GM12878 (cell line): ENCODE measurements around the gene TXNL4A. TPM values are rescaled to one million over a fixed set of nuclear protein-coding genes. Genes with fewer than 3 reads are reported as not detected.

Experiments
- ATAC-seq: fragments of 200-7000 bp; cut with Tn5 transposase; 3 replicates; pipeline ENCODE4 v1.9.1; 2020; ENCODE audit warnings: mild to moderate bottlenecking, moderate library complexity
- BruUV-seq: library from RNA; stranded (reverse); fragments of 400-500 nt; replicated peaks from 2 replicates; lab custom pipeline; 2021; lab: Mats Ljungman, UMichigan
- CTCF ChIA-PET: fragments of 300-600 bp; sonication (Branson Sonifier 250); formaldehyde crosslinking; extraction: SDS; loops from one replicate; lab custom pipeline; 2021; ENCODE audit warnings: inconsistent platforms; lab: Yijun Ruan, JAX
- POLR2A ChIA-PET: fragments of 350-600 bp; formaldehyde crosslinking; extraction: SDS; loops from one replicate; lab custom pipeline; 2021; ENCODE audit warnings: inconsistent platforms; lab: Charles Lee
- RAD21 ChIA-PET: fragments of 300-600 bp; sonication (Branson Sonifier 250); formaldehyde crosslinking; loops from one replicate; lab custom pipeline; 2023; ENCODE audit warnings: antibody characterized with exemption; ENCODE audit not compliant: unreplicated experiment; lab: Charles Lee
- SMC1A ChIA-PET: fragments of 300-600 bp; sonication (Branson Sonifier 250); formaldehyde crosslinking; loops from one replicate; lab custom pipeline; 2023; ENCODE audit not compliant: unreplicated experiment, uncharacterized antibody; lab: Charles Lee
- DNase-seq: peaks from one replicate; pipeline ENCODE4 v3.0.0-alpha.2; 2011; ENCODE audit warnings: low read depth, low spot score
- FAIRE-seq: peaks from 3 replicates; lab custom pipeline; 2011; peaks lifted over from hg19 to GRCh38; lab: Jason Lieb, UNC
- H2AFZ ChIP-seq: 2 replicates; pipeline ENCODE4 v1.6.0; 2011; ENCODE audit warnings: low read depth, low read length, control low read depth; ENCODE audit not compliant: control insufficient read depth
- H3K27ac ChIP-seq: 2 replicates; pipeline ENCODE4 v1.5.1; 2011; ENCODE audit warnings: control low read depth; ENCODE audit not compliant: control insufficient read depth, insufficient read depth
- H3K27me3 ChIP-seq, 2 experiments: replicated peaks in 1 of 2; 2 replicates each; pipeline versions ENCODE4 v1.6.0 to v1.6.1; 2011; ENCODE audit warnings: low read length in 1 of 2; ENCODE audit not compliant: control insufficient read depth in 2 of 2, insufficient read depth in 2 of 2
- H3K36me3 ChIP-seq, 2 experiments: 2 replicates each; pipeline ENCODE4 v1.5.1; 2011; ENCODE audit warnings: low read length in 1 of 2; ENCODE audit not compliant: control insufficient read depth in 2 of 2, insufficient read depth in 2 of 2
- H3K4me1 ChIP-seq: 2 replicates; pipeline ENCODE4 v1.6.1; 2011; ENCODE audit warnings: mild to moderate bottlenecking, low read length, moderate library complexity, mixed read lengths; ENCODE audit not compliant: control insufficient read depth, insufficient read depth
- H3K4me2 ChIP-seq: 2 replicates; pipeline ENCODE4 v1.6.0; 2011; ENCODE audit warnings: control low read depth; ENCODE audit not compliant: control insufficient read depth, insufficient read depth
- H3K4me3 ChIP-seq: fragments of 200-600 bp; sonication (generic); 2 replicates; pipeline ENCODE4 v1.5.1; 2016
- H3K79me2 ChIP-seq: 2 replicates; pipeline ENCODE4 v1.6.0; 2011; ENCODE audit warnings: low read length; ENCODE audit not compliant: control insufficient read depth, insufficient read depth
- H3K9ac ChIP-seq: 2 replicates; pipeline ENCODE4 v1.8.0; 2011; ENCODE audit warnings: low read length, control low read depth, mixed read lengths; ENCODE audit not compliant: control insufficient read depth, insufficient read depth
- H3K9me3 ChIP-seq: replicated peaks from 3 replicates; pipeline ENCODE4 v1.5.1; 2011; ENCODE audit warnings: mild to moderate bottlenecking, low read length; ENCODE audit not compliant: control insufficient read depth, insufficient read depth
- H4K20me1 ChIP-seq: 2 replicates; pipeline ENCODE4 v1.6.0; 2011; ENCODE audit not compliant: control insufficient read depth, insufficient read depth
- CBX5 ChIP-seq: sonication (generic); IDR thresholded peaks from 2 replicates; pipeline ENCODE4 v1.6.1; 2016; ENCODE audit warnings: low read depth, moderate library complexity, mild to moderate bottlenecking, inconsistent platforms
- IKZF1 ChIP-seq: fragments of 450-650 bp; conservative IDR thresholded peaks from 2 replicates; pipeline ENCODE4 v1.6.1; 2017; ENCODE audit warnings: antibody characterized with exemption, mild to moderate bottlenecking
- IKZF2 ChIP-seq, 2 experiments: fragments of 450-650 bp; IDR thresholded peaks; 2 replicates each; pipeline ENCODE4 v1.6.1; 2017; ENCODE audit warnings: mild to moderate bottlenecking in 2 of 2, moderate library complexity in 2 of 2
- POLR2AphosphoS5 ChIP-seq: IDR thresholded peaks from 2 replicates; pipeline ENCODE4 v1.6.1; 2011; ENCODE audit warnings: mild to moderate bottlenecking, low read length, inconsistent platforms
- SIX5 ChIP-seq: IDR thresholded peaks from 2 replicates; pipeline ENCODE4 v1.6.1; 2011; ENCODE audit warnings: mild to moderate bottlenecking, low read depth, low read length, moderate library complexity; ENCODE audit not compliant: severe bottlenecking
- TAF1 ChIP-seq: IDR thresholded peaks from 2 replicates; pipeline ENCODE4 v1.6.1; 2011; ENCODE audit warnings: mild to moderate bottlenecking, low read depth, low read length, borderline replicate concordance
- USF1 ChIP-seq: IDR thresholded peaks from 2 replicates; pipeline ENCODE4 v1.6.1; 2011; ENCODE audit warnings: borderline replicate concordance, low read depth, mild to moderate bottlenecking, moderate library complexity, mixed read lengths, low read length; ENCODE audit not compliant: insufficient read depth; ENCODE audit errors: extremely low read length
- ZNF24 ChIP-seq: fragments of 450-650 bp; IDR thresholded peaks from 2 replicates; pipeline ENCODE4 v1.6.1; 2017; ENCODE audit warnings: antibody characterized with exemption, mild to moderate bottlenecking
- WGBS: methylation state at CpG from one replicate; pipeline ENCODE4 v1.1.6; 2016; ENCODE audit warnings: low lambda C conversion rate; ENCODE audit not compliant: insufficient replicate concordance, insufficient coverage; ENCODE audit errors: missing lambda C conversion rate; 5-methylcytosine and 5-hydroxymethylcytosine counted together
- in situ Hi-C: fragments of 300-500 bp; cut with MboI; formaldehyde crosslinking; loops from 9 replicates; pipeline ENCODE4 v1.14.3; 2018; ENCODE audit warnings: mixed read lengths
- intact Hi-C: fragments of 100-400 bp; cut with micrococcal nuclease; formaldehyde crosslinking; loops from one replicate; pipeline ENCODE4 v1.14.2; 2022; ENCODE audit not compliant: unreplicated experiment
- polyA plus RNA-seq, 11 experiments: library from polyadenylated mRNA; depleted of rRNA in 4 of 11; unstranded in 6 of 11; stranded (reverse) in 5 of 11; fragments of >200 nt; fragmentation: Nextera tagmentation in 4 of 11; fragmentation: Illumina TruSeq in 1 of 11; extraction: Ambion mirVana in 4 of 11; extraction: Trizol in 1 of 11; gene quantifications; 1 replicate in 1 of 11; 2 replicates in 10 of 11; pipeline versions ENCODE4 v1.2.1 to v1.2.3, GENCODE V29; 2011 to 2016; ENCODE audit warnings: inconsistent platforms in 2 of 11, missing spikeins in 2 of 11, low read depth in 1 of 11
- total RNA-seq, 4 experiments: library from RNA; depleted of rRNA in 3 of 4; stranded (reverse); fragments of >200 nt in 3 of 4; fragmentation: Illumina TruSeq in 1 of 4; extraction: Trizol in 1 of 4; gene quantifications; 2 replicates each; pipeline versions ENCODE4 v1.2.1 to v1.2.3, GENCODE V29; 2013 to 2021
- TF ChIP-seq, protein P1 (sequence below): fragments of 150-350 bp; IDR thresholded peaks from 2 replicates; pipeline ENCODE4 v1.6.1; 2016; ENCODE audit warnings: low read depth, low read length

The TXNL4A gene
- total and polyA plus RNA-seq, 10 of the 15 experiments (the other 5 are each of a cell fraction or from before 2014, with no cell fraction given) = 38.4 to 329 (median 128) TPM

- no peak for ATAC-seq
- 41% methylated on average over 5 of the region's 5 CpGs for whole genome bisulfite sequencing
- in situ Hi-C loops = no loop called here
- ChIA-PET POLR2A (interaction anchor here (1.1 kb wide), 1 partner anchor 17 kb away, joined by 3 read pairs; no protein-coding TSS in a partner anchor), SMC1A (no interaction called here), CTCF (no interaction called here), RAD21 (no interaction called here)
- no peak overlapping the region for H2AFZ ChIP-seq
- H3K27ac ChIP-seq = no peak overlapping the region
- no peak for FAIRE-seq
- no peaks in the 10 kb centered on the region for H4K20me1 ChIP-seq
- H3K4me1 ChIP-seq = no peaks in the 10 kb centered on the region
- BruUV-seq = no TSS peak
- H3K27me3 ChIP-seq = no peaks in the 10 kb centered on the region
- H3K9me3 ChIP-seq = no peaks in the 10 kb centered on the region; the same call in 2 of the 3 replicates
- no peaks in the 10 kb centered on the region for H3K36me3 ChIP-seq
- no peak overlapping the region for H3K4me2 ChIP-seq
- intact Hi-C loops = no loop called here
- DNase-seq = no peak
- no peak for TF ChIP-seq CBX5
- TF ChIP-seq TAF1 = no peak
- H3K79me2 ChIP-seq = no peaks in the 10 kb centered on the region
- H3K9ac ChIP-seq = no peak overlapping the region
- H3K4me3 ChIP-seq = no peak overlapping the region
Measured at GRCh38 chr18:80010551-80010906, 22.2 kb upstream of the TXNL4A start.

DNA sequence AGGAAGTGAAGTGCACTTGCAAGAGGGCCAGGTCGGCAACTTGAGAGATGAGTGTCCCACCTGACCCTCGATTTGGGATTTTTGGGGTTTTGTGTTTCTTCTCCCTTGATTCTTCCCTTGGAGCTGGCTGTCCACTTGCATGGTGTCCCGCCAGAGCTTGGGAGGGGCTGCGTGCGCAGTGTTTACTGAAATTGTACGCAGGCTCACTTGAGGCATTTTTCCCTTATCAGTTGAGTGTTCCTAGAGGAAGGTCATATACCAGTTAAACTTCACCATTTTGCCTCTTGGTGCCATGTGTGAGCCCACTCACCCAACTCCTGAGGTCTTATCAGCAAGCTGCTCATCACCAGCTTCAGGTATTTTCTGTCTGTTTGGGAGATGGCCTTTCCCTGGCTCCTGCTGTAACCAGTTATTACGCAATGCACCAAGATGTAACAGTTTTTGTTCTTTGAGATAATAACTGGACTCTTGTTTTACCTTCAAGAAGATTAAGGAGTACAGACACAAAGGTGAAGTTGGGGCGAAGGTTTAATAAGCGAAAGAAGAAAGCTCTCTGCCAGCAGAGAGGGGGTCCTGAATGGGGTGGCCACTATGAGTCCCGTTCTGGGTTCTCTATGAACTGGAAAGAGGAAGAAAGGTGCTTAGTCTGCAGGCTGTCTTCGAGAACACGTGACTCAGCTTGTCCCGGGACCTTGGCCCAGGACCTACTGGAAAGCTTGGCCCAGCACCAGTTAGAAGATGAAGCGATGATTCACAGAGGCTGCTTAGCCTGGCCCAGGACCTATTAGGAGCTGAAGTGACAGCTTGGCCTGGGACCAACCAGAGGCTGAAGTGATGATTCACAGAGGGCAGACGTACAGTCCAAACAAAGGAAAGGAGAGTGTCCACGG lies 21.5 kb upstream of the TXNL4A start:
- Histone ChIP-seq H3K4me1 (no peaks in the 10 kb centered on the region), H3K9ac (no peak overlapping the region), H3K27me3 (no peaks in the 10 kb centered on the region), H4K20me1 (no peaks in the 10 kb centered on the region)
- ChIA-PET POLR2A (interaction anchor here (1.1 kb wide), 1 partner anchor 16 kb away, joined by 3 read pairs; no protein-coding TSS in a partner anchor), CTCF (no interaction called here)
- ATAC-seq = no peak
- no TSS peak for BruUV-seq
- TF ChIP-seq IKZF2 (IDR thresholded peaks at IDR 0.05) (no peak), SIX5 (no peak), POLR2AphosphoS5 (no peak), ZNF24 (no peak), IKZF1 (no peak), USF1 (no peak)
- TF ChIP-seq, protein P1, sequence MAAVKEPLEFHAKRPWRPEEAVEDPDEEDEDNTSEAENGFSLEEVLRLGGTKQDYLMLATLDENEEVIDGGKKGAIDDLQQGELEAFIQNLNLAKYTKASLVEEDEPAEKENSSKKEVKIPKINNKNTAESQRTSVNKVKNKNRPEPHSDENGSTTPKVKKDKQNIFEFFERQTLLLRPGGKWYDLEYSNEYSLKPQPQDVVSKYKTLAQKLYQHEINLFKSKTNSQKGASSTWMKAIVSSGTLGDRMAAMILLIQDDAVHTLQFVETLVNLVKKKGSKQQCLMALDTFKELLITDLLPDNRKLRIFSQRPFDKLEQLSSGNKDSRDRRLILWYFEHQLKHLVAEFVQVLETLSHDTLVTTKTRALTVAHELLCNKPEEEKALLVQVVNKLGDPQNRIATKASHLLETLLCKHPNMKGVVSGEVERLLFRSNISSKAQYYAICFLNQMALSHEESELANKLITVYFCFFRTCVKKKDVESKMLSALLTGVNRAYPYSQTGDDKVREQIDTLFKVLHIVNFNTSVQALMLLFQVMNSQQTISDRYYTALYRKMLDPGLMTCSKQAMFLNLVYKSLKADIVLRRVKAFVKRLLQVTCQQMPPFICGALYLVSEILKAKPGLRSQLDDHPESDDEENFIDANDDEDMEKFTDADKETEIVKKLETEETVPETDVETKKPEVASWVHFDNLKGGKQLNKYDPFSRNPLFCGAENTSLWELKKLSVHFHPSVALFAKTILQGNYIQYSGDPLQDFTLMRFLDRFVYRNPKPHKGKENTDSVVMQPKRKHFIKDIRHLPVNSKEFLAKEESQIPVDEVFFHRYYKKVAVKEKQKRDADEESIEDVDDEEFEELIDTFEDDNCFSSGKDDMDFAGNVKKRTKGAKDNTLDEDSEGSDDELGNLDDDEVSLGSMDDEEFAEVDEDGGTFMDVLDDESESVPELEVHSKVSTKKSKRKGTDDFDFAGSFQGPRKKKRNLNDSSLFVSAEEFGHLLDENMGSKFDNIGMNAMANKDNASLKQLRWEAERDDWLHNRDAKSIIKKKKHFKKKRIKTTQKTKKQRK = no peak
- TF ChIP-seq, all 136 proteins: peak for 0
- Histone ChIP-seq H3K79me2 (no peaks in the 10 kb centered on the region), H3K4me2 (no peak overlapping the region), H3K36me3 (no peaks in the 10 kb centered on the region), H3K4me3 (no peak overlapping the region), H3K9me3 (no peaks in the 10 kb centered on the region; the same call in 2 of the 3 replicates), H2AFZ (no peak overlapping the region), H3K27ac (no peak overlapping the region)
- intact Hi-C loops = no loop called here
- in situ Hi-C loops = no loop called here
- DNase-seq (no peak), FAIRE-seq (no peak)
- 51% methylated on average over 16 of the region's 16 CpGs for WGBS
- ChIA-PET SMC1A (no interaction called here), RAD21 (no interaction called here)
